ENCODE data around the gene SLC25A42. TPM values are rescaled to one million over a fixed set of nuclear protein-coding genes. Genes with fewer than 3 reads are reported as not detected.

SLC25A42 gene
- total RNA-seq, 4 donors from 2014 or later, result 2.9 to 25.7 (median 5.9) TPM

- Histone ChIP-seq H3K27ac (no peak overlapping the region), H3K4me1 (peaks cover 0 to 3% of the 10 kb centered on the region in 2 donors), H3K36me3 (no peaks in the 10 kb centered on the region), H3K9me3 (no peaks in the 10 kb centered on the region), H3K4me3 (no peak overlapping the region), H3K27me3 (no peaks in the 10 kb centered on the region)
- intact Hi-C loops (cut with DNase I; ENCODE audit: low total_unique reads), result no loop called here
- no peak for DNase-seq
- TF ChIP-seq POLR2A (IDR thresholded peaks at IDR 0.05) (no peak), CTCF (IDR thresholded peaks at IDR 0.05) (no peak)
Observed at GRCh38 chr19:19026299-19026971, 37.4 kb upstream of the SLC25A42 start.

GRCh38 chr19:19027228-19027627, 36.6 kb upstream of the SLC25A42 start:
- intact Hi-C loops (cut with DNase I; ENCODE audit: low total_unique reads), result no loop called here
- Histone ChIP-seq H3K9me3 (no peaks in the 10 kb centered on the region), H3K36me3 (no peaks in the 10 kb centered on the region), H3K4me3 (no peak overlapping the region), H3K27me3 (no peaks in the 10 kb centered on the region), H3K4me1 (peaks cover 0 to 5% of the 10 kb centered on the region in 2 donors), H3K27ac (no peak overlapping the region)
- TF ChIP-seq CTCF (IDR thresholded peaks at IDR 0.05), result no peak
- TF ChIP-seq POLR2A (IDR thresholded peaks at IDR 0.05), result no peak
- no peak for DNase-seq

- H3K36me3 ChIP-seq, result no peaks in the 10 kb centered on the region
- H3K27ac ChIP-seq, result no peak overlapping the region
- no peaks in the 10 kb centered on the region for H3K9me3 ChIP-seq
- peaks cover 0 to 7% of the 10 kb centered on the region in 2 donors for H3K4me1 ChIP-seq
- H3K4me3 ChIP-seq, result no peak overlapping the region
- no peak for DNase-seq
- H3K27me3 ChIP-seq, result no peaks in the 10 kb centered on the region
- intact Hi-C loops (cut with DNase I; ENCODE audit: low total_unique reads), result no loop called here
- TF ChIP-seq CTCF (IDR thresholded peaks at IDR 0.05) (no peak), POLR2A (IDR thresholded peaks at IDR 0.05) (no peak)
Observed at GRCh38 chr19:19028526-19028925, 35.3 kb upstream of the SLC25A42 start.

GRCh38 chr19:19031891-19032290, 31.9 kb upstream of the SLC25A42 start:
- Histone ChIP-seq H3K27ac (no peak overlapping the region), H3K4me1 (peaks cover 0 to 7% of the 10 kb centered on the region in 2 donors), H3K27me3 (no peaks in the 10 kb centered on the region), H3K4me3 (no peak overlapping the region), H3K9me3 (no peaks in the 10 kb centered on the region), H3K36me3 (no peaks in the 10 kb centered on the region)
- DNase-seq, result no peak
- intact Hi-C loops (cut with DNase I; ENCODE audit: low total_unique reads), result no loop called here
- TF ChIP-seq CTCF (IDR thresholded peaks at IDR 0.05) (no peak), POLR2A (IDR thresholded peaks at IDR 0.05) (no peak)

GRCh38 chr19:19032420-19033175, 31.2 kb upstream of the SLC25A42 start:
- intact Hi-C loops (cut with DNase I; ENCODE audit: low total_unique reads), result no loop called here
- Histone ChIP-seq H3K9me3 (no peaks in the 10 kb centered on the region), H3K4me3 (peak overlapping the region; percentile 64 to 82), H3K36me3 (no peaks in the 10 kb centered on the region), H3K4me1 (peaks cover 0 to 7% of the 10 kb centered on the region in 2 donors), H3K27ac (peak overlapping the region; percentile 89 to 99), H3K27me3 (no peaks in the 10 kb centered on the region)
- DNase-seq, result peak; percentile 65 to 78
- TF ChIP-seq POLR2A (IDR thresholded peaks at IDR 0.05) (no peak), CTCF (IDR thresholded peaks at IDR 0.05) (no peak)

Measured in uterus (tissue), 4 donors.